GM18867 (cell line): ENCODE data around the gene IRF1.

Source experiments
- ATAC-seq: cut with Tn5 transposase; IDR thresholded peaks from one replicate; pipeline ENCODE4 v1.9.1; 2021; ENCODE audit warnings: mild to moderate bottlenecking, moderate library complexity; ENCODE audit not compliant: unreplicated experiment

IRF1 gene

GRCh38 chr5:132501629-132501956 is 11.0 kb upstream of the IRF1 start:
- ATAC-seq, result no peak

DNA sequence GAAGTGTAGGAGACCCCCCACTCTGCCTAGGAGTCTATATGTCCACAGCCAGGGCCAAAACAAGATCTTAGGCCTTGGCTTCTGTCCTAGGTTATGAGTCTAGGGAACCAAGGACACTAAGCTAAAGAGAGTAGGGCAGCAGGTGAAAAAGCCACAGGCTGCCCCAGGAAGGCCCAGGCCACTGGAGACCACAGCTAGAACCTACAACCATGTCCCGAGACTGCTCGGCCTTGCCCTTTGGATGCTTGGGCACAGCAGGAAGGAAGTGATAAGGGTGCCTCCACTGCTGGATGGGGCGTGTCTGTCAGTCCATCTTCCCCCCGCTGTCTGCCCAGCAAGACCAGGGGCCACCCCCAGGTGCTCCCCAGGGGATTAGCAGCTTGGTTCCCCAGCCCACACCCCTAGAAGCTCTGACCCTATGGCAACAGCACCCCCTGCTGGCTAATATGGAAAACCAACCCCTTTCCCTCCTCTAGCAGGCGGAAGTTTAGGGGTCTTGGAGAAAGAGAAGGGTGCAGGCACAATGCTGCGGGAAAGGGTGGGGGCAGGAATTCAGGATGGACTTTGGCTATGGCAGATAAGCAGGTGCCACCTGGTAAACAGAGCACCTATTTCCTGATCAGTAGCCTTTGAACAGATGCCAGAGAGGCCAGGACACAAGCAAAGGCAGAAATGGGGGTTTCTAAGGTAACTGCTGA is 10.5 kb upstream of the IRF1 start:
- no peak for ATAC-seq

DNA sequence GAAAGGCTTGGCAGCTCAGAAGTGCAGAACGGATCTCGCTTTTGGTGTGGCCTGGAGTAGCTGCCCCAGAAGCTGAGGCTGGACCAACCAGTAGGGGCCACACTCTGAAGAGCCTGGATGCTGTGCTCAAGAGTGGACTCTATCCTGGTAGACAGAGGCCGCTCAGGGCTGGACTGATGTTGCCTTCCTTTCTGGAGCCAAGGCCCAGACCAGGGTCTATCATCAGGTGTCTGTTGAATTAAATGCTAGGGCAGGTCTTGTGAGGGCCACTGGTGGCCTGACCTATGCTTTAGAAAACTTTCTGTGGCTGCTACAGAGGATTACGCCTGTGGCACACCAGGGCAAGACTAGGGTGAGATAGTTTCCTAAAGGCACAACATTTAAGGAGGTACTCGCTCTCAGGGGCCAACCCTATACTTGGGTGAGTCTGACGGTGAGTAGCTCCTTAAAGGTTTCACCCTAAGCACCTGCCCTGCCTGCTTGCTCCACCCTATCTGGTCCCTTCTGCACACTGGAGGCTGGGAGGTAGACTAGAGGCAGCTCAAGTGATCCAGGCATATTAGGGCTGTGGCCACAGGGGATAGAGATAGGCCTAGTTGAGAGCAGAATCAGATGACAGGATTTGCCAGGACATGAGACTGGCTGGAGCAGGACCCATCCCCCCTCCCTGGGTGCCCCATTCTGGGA is 9.8 kb upstream of the IRF1 start:
- no peak for ATAC-seq

- no peak for ATAC-seq
Observed at GRCh38 chr5:132499440-132500243, 9.1 kb upstream of the IRF1 start.

DNA sequence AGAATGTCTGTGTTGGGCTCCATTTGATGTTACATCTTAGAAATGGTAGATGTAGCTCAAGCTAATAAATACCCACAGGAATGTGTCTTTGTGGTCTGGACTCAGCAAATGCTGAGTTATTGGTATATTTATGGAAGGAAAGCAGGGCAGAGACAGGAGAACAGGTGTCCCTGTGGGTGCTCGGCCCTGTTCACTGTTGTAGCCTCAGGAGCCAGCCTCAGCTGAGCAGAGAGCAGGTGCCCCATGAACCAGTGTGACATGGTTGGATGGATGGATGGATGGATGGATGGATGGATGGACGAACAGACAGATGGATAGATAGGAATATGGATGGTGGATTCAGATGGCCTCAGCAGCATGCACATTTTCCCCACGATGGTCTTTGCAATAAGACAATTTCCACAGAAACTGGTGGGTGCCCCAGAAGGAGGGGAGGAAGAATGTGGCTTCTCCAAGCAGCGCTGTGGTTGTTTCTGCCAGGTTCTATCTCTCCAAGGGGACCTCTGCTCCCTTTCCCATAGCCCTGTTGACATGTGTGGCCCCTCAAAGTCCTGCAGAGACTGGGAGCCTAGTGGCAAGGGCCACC is 8.2 kb upstream of the IRF1 start:
- ATAC-seq, result no peak

GRCh38 chr5:132498152-132498551 is 7.6 kb upstream of the IRF1 start:
- no peak for ATAC-seq

DNA sequence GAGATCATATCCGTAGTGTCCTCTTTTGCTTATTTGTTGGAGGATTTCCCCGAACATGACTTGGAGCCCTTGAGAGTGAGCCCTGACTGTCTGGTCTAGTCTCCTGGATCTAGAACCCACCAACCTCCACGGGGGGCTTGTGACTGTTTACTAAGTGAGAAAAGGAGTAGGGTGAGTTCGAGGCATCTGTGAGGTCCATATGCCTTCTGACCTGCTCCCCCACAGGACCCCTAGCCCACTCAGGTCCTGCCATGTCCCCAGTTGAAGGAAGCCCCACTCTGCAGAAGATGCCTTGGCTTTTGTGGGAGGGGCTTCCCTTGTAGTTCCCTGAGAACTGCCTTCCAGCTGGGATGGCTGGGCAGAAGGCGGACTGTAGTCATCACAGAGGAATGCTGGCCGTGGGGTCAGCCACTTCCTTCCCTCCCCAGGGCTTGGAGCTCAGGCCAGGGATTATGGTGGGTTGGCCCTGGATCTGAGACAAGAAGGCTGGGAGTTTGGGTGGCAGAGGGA is 7.0 kb upstream of the IRF1 start:
- no peak for ATAC-seq

DNA sequence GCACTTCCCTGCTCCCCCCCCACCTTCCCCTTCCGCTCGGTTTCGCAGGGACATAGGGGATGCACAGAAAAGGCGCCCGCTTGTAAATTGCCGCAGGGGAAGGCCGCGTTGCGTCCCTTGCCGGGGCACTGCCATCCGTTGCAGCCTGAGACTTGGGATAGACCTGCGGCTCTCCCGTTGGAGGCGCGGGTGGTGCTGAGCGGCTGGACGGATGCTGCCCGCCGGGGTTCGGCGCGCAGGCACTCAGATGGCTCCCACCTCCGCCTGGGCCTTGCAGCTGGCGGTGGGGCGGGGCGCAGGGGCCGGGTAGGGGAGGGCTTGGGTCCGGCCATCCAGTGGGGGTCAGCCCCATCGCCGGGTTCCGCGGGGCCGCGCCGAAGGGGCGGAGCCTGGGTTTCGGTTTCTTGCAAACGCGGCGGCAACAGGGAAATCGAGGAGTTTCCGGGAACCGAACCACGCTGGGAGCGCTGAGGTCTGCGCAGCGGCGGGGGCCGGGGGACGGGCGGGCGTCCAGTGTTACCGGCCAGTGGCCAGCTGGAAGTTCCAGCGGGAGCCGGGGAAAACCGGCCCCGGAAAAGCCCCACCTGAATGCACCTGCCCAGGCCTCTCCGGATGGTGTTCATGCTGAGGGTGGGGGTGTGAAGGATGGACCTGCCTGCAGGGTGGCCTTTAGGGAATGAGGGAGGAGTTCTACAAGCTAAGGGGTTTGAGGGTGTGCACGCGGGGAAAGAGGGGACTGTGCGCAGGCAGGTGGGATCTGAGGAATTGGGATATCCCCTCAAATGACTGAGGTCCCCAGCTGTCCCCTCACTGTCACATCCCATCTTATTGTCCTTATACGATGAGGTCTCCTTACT is 6.3 kb upstream of the IRF1 start:
- ATAC-seq, result peak; percentile 48

GRCh38 chr5:132496191-132496630 is 5.6 kb upstream of the IRF1 start:
- peak; percentile 52 for ATAC-seq

DNA sequence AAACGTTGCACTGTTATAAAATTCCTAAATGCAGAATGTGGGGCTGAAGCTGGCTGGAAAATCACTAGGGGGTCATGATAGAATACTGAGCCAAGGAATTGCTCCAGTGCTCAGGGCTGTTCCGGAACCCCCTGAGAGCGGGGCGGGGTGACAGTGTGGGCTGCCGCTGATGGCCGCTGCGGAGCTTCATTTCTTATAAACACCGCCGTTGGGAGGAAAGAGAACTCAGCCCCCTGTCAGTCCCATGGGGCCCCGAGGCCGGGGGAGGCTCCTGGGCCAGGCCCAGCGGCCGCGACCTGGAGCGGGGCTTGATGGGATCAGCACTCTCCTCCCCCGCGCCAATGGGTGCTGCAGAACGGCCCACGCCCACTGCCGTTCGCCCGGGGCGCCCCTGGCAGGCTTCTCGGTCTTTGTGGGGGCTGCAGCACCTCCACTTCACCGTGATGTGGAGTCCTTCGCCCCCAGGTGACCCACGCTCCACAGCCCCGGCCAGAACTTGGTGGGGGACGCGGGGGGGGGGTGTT is 5.2 kb upstream of the IRF1 start:
- ATAC-seq, result peak; percentile 33

DNA sequence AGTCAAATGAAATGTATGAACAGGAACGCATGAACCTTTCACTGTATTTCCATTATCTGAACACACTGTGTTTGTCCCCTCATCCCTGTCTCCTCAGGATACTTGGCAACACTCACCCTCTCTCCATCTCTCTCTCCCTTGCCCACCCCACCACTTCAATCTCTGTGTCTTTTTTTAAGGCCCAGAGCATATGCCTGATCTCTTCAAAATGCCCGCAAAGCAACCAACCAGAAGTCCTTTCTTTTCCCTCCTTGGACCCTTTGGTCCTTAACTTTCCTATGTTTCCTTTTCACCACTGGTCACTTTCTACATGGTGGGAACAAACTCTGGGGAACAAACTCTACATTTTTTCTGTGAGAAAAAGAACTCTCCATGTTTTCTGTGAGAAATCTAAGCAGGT is 3.2 kb upstream of the IRF1 start:
- ATAC-seq, result no peak

- ATAC-seq, result no peak
Observed at GRCh38 chr5:132493241-132493640, 2.7 kb upstream of the IRF1 start.

DNA sequence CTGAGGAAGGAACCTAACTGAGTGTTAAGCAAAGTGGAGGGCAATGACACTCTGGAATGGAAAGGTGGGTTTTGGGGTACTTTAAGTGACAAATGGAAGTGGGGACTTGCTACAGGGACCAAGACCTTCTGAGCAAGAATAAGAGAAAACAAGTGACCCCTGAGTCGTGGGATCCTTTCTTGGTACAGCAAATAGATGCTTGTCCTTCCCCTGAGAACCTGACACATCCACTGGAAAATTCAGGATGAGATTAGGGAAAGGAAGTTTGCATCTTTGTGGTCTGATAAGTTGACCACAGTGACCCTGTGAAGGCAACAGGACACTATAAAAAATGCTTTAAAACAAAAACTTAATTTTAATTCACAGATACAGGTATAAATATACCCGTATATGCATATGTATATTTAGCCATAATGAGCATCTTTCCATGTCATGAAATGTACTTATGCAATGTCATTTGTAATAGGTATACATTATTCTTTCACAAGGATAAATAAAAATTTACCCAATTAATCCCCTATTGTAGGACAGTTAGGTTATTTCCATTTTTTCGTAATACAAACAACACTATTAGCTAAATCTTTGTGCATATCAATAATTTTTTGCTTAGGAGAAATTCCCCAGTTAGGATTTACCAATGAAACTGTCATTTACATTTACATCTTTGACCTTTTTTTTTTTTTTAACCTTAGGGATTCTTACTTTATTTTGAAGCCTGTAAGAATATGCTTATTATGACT is 2.0 kb upstream of the IRF1 start:
- no peak for ATAC-seq

DNA sequence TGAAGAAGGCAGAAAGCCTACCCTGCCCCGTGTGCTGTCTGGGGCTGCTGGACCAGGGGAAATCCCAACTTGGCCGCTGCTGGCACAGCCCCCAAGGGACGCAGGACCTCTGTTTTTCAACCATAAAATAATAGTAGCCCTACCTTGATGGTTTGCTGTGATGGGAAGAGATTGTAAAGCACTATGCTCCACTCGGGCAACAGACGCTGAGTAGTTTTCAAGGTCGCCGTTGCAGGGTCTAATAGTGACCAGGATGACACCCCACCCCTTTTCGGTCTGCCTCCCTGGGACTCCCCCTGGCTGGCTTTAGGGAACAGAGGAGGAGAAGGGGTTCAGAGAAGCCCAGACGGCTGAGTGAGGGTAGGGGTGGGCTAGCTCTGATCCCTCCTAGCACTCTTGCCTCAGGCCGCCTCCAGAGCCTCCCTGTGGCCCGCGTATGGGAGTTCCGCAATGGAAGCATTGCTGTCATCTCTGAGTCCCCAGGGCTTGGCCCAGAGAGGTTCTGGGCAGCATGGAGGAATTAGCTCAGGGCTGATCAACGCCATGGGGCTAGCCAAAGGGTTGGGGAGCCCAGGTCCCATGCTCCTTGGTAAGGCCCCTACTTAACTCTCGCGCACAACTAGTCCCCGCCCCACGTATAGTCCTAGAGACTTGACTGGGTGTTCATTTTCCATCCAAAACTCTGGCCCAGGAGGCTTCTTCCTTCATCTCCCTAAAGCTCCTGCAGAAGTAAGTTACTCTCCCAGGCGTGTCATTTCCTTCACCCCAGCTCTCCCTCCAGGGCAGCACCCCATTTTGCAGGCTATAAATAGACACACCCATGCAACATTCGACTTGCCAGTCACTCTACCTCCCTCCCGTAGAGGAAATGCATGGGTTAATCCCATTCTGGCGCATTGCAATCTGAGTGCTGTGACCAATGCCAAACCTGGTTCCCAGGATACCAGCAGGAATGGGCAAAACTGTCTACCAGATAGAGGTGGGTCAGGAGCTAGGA is 1.1 kb upstream of the IRF1 start:
- peak; percentile 14 for ATAC-seq

DNA sequence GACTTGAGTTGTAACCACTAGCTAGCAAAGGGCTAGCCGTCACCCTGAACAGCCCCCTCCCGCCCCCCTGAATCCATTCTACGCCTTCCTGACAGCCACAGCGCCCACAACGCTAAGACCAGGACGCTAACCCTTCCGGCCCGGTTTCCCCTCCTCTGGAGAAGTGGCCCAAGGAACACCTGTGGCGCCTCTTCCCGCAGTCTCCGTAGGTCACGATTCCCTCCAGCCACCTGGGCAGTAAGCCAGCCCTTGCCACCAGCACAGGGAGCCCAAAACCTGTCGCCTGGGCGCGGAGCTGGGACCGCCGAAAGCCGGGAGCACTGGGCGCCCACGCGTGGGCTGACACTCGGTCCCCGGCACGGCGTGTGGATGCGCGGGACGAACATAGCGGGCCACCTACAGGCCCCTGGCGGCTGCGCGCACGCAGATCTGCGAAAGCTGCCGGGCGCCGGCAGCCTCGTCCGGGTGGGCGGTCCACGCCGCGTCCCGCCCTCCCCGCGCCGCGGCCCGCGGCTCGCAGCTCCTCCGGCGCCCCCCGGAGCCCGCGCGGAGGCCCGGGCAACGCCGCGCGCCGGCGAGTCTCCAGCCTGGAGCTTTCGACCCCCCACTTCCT is 596 bp downstream of the IRF1 start:
- peak; percentile 29 for ATAC-seq

- ATAC-seq, result no peak
Observed at GRCh38 chr5:132489051-132489770, 1.4 kb downstream of the IRF1 start.

DNA sequence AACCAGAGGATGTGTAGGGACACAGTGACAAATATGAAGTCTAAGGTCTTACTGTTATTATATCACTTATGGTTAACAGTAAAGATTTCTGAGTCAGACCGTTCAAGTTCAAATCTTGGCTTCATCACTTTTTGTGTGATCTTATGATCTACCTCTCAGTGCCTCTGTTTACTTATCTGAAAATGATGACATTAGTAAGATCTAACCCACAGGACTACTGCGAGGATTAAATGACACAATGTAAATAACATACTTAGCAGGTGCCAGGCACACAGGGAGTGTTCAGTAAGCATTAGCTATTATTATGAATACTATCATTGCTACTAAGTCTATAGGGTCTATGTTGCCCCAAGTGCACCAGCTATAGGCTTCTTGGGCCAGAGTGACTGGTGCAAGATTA is 2.0 kb downstream of the IRF1 start:
- ATAC-seq, result no peak
